Fibroblast of villous mesenchyme (primary cell): Measurements from ENCODE around the gene KIF26A. TPM values are rescaled to one million over a fixed set of nuclear protein-coding genes. Genes with fewer than 3 reads are reported as not detected.

ENCODE experiments used
- DNase-seq: peaks from one replicate; pipeline ENCODE4 v3.0.0-alpha.2; 2010; ENCODE audit warnings: low read depth
- H3K4me3 ChIP-seq: 2 replicates; pipeline ENCODE4 v1.5.1; 2011; ENCODE audit warnings: low read depth, mild to moderate bottlenecking, low read length
- CTCF ChIP-seq: IDR thresholded peaks from 2 replicates; pipeline ENCODE4 v1.5.1; 2012; ENCODE audit warnings: low read depth, mild to moderate bottlenecking, low read length; ENCODE audit not compliant: insufficient read depth
- total RNA-seq: library from RNA; depleted of rRNA; stranded (reverse); fragments of >200 nt; gene quantifications from 2 replicates; pipeline ENCODE4 v1.2.3, GENCODE V29; 2012

Gene KIF26A
- total RNA-seq, 1 donor = under 0.01 TPM

GRCh38 chr14:104117341-104118005, 20.9 kb upstream of the KIF26A start:
- H3K4me3 ChIP-seq = no peak overlapping the region
- no peak for DNase-seq
- no peak for TF ChIP-seq CTCF

- no peak for TF ChIP-seq CTCF
- DNase-seq = no peak
- H3K4me3 ChIP-seq = no peak overlapping the region
These were observed 20.2 kb upstream of the KIF26A start for GRCh38 chr14:104118006-104118844.

GRCh38 chr14:104119119-104119487, 19.3 kb upstream of the KIF26A start:
- no peak overlapping the region for H3K4me3 ChIP-seq
- DNase-seq = no peak
- TF ChIP-seq CTCF = no peak

GRCh38 chr14:104119488-104120251, 18.7 kb upstream of the KIF26A start:
- no peak for DNase-seq
- no peak overlapping the region for H3K4me3 ChIP-seq
- TF ChIP-seq CTCF = no peak

- no peak for DNase-seq
- no peak for TF ChIP-seq CTCF
- no peak overlapping the region for H3K4me3 ChIP-seq
These were observed 18.1 kb upstream of the KIF26A start for GRCh38 chr14:104120281-104120741.

GRCh38 chr14:104121142-104121541, 17.2 kb upstream of the KIF26A start:
- no peak overlapping the region for H3K4me3 ChIP-seq
- DNase-seq = no peak
- TF ChIP-seq CTCF = no peak
